Measurements from ENCODE around the gene SAT2. TPM values are rescaled to one million over a fixed set of nuclear protein-coding genes. Genes with fewer than 3 reads are reported as not detected.

The SAT2 gene
- polyA plus RNA-seq: 100 to 1,000 TPM in 2 of 3 donors, 10 to 100 TPM in 1; 93.7 to 142 (median 130) TPM

DNA sequence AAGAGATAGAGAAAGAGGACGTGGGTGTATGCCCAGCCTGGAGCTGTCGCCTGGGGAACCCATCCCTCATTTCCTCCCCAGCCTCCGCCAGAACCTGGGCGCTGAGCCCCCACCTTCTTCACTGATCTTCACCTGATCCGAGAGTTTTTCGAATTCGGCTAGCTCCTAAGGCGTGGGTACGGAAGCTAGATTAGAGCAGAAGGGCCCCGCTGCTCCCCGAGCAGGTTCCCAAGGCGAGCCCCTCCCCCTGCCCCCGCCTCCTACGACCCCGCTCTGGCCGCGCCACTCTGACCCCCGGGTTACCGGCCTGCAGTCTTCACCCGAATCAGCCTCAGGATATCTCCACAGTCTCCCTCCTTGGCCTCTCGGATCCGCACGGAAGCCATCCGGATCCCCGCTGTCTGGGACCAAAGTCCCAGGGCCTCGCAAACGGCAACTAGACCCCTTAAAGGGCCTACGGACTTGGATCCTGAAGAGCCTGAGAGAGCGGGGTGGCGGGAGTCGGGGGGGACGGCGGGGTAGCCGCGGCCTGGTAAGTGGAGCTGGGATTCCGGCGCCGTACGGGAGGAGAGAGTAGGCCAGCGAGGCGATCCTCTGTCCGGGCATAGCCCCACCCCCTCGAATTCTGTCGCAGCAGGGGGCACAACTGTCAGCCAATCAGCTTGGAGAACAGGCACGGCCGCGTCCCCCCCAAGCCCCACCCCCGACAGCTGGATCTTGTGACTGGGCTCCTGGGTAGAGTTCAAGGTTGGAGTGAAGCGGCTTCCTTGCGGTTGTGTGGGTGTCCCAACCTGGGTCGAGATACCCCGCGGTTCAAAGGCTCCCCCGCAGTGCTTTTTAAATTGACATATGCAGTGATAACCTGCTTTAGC is at the start of gene SAT2:
Gene SAT2 (minus strand): TSS at position 572 of the 872 bp plus-strand sequence. CDS start 186 bp downstream, at position 386.
- peak within 1 kb of the TSS; percentile 65 for H3K27ac ChIP-seq (ENCODE audit: low read depth, low read length)
- 0% methylated on average over 54 of the region's 54 CpGs for WGBS, 3 donors

DNA sequence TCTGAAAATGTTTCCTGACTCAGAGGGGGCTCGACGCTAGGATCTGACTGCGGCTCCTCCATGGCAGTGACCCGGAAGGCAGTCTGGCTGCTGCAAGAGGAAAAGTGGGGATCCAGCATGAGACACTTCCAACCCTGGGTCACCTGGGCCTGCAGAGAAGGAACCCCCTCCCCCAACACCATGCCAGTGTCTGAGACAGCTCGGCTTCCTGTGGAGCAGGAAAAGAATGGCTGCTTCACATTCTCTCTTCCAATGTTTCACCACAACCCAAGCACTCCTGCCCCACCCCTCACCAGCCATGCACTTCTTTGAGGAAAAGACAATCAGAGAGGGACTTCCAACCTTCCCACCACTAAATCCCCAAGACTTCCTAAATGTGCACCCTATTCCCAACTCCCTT is 48.9 kb upstream of the SAT2 start:
- WGBS, 3 donors: 74 to 90% (median 84%) methylated on average over 5 of the region's 5 CpGs
- no peak overlapping the region for H3K27ac ChIP-seq (ENCODE audit: low read depth, low read length)

DNA sequence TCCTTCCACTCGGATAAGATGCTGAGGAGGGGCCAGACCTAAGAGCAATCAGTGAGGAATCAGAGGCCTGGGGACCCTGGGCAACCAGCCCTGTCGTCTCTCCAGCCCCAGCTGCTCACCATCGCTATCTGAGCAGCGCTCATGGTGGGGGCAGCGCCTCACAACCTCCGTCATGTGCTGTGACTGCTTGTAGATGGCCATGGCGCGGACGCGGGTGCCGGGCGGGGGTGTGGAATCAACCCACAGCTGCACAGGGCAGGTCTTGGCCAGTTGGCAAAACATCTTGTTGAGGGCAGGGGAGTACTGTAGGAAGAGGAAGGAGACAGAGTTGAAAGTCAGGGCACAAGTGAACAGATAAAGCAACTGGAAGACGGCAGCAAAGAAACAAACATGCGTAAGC is 47.3 kb upstream of the SAT2 start:
- WGBS, 3 donors: 91 to 95% (median 92%) methylated on average over 14 of the region's 14 CpGs
- H3K27ac ChIP-seq (ENCODE audit: low read depth, low read length): no peak overlapping the region

DNA sequence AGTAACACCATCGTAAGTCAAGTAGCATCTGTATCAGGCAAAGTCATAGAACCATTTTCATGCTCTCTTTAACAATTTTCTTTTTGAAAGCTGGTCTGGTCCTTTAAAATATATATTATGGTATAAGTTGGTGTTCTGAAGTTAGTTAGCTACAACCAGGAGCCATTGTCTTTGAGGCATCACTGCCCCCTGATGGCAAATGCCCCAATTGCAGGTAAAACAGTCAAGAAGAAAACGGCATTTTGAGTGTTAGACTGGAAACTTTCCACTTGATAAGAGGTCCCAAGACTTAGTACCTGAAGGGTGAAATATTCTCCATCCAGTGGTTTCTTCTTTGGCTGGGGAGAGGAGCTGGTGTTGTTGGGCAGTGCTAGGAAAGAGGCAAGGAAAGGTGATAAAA is 45.6 kb upstream of the SAT2 start:
- 93 to 97% (median 93%) methylated on average over 2 of the region's 2 CpGs for WGBS, 3 donors
- no peak overlapping the region for H3K27ac ChIP-seq (ENCODE audit: low read depth, low read length)

DNA sequence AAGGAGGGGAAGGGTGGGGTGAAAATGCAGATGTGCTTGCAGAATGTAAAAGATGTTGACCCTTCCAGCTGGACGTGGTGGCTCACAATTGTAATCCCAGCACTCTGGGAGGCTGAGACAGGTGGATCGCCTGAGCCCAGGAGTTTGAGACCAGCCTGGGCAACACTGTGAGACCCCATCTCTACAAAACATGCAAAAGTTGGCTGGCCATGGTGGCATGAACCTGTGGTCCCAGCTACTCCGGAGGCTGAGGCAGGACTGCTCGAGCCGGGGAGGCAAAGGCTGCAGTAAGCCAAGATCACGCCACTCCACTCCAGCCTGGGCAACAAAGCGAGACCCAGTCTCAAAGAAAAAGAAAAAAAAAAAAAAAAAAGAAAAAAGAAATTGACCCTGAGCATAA is 40.9 kb upstream of the SAT2 start:
- 94 to 96% (median 94%) methylated on average over 7 of the region's 7 CpGs for WGBS, 3 donors

DNA sequence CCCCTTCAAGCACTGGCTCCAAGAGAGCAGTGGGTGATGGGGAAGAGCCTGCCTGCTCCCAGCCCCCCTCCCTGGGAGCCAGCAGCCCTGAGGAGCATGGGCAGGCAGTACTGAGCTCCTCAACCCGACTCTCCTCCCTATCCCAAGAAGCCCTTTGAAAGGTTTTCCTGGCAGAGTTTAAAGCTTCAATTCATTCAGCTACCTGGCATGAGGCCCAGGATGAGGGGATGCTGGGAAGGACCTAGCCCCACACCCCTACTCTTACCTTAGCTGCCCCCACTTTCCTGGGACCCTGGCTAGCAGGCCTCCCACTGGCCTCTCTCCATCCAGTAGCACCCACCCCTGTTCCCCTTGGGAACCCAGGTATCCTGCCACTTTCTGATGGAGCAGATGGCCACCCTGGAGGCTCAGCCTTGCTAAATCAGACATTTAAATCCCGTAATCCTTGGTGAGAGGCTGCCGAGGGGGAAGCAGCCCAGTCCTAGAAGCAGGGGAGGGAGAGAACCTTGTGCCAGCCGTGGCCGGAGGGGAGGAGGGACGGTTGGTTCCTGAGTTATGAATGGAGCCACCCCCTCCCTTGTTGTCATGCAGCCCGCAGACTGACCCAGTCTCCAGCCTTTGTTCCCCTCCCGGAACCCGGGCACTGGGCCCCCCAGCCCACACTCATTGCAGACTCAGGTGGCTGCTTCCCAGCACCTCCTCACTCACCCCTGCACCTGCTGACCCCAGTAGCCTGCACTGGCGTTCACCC is 40.2 kb upstream of the SAT2 start:
- no peak overlapping the region for H3K27ac ChIP-seq (ENCODE audit: low read depth, low read length)
- WGBS, 3 donors: 65 to 78% (median 75%) methylated on average over 10 of the region's 10 CpGs

More for the DNA sequence above, 40.9 kb upstream of the SAT2 start:
- H3K27ac ChIP-seq (ENCODE audit: low read depth, low read length): no peak overlapping the region

DNA sequence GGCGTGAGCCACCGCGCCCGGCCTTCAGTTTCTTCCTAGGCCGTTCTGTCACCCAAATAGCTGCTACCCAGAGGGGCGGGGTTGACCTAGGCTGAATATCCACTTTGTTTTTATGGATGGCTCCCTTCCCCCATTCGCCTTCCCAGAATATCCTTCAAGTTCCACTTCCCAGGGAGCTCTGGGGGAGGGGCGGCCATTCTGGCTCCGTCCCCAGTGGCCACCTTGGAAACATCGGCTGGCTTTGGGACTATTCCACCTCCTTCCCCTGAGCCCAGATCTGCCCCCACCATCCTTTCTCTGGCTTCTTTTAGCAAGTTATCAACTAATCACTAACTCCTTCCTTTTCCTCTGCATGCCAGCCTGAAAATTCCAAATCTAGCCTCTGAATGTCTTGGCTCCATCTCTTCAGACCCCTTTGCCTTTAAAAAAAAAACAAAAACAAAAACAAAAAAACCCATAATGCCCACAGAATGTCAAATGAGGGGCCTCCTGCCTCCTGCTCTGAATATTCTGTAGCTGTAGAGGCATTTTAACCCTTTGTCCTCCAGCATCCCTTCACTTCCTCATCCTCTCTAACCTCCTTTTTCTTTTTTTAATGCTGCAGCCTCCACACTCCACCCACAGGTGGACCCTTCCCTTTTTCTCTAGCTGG is 29.5 kb upstream of the SAT2 start:
- H3K27ac ChIP-seq (ENCODE audit: low read depth, low read length): no peak overlapping the region
- 35 to 61% (median 59%) methylated on average over 9 to 10 of the region's 10 CpGs for WGBS, 3 donors

DNA sequence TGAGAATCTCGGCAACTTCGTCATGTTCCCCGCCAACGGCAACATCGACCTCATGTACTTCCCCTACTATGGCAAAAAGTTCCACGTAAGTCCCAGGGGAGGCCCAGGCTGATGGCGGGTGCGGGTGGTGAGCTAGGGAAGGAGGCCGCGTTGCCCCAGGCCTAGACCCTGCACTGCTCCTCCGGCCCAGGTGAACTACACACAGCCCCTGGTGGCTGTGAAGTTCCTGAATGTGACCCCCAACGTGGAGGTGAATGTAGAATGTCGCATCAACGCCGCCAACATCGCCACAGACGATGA is 27.9 kb upstream of the SAT2 start:
- H3K27ac ChIP-seq (ENCODE audit: low read depth, low read length): no peak overlapping the region
- WGBS, 3 donors: 89 to 90% (median 90%) methylated on average over 17 of the region's 17 CpGs

DNA sequence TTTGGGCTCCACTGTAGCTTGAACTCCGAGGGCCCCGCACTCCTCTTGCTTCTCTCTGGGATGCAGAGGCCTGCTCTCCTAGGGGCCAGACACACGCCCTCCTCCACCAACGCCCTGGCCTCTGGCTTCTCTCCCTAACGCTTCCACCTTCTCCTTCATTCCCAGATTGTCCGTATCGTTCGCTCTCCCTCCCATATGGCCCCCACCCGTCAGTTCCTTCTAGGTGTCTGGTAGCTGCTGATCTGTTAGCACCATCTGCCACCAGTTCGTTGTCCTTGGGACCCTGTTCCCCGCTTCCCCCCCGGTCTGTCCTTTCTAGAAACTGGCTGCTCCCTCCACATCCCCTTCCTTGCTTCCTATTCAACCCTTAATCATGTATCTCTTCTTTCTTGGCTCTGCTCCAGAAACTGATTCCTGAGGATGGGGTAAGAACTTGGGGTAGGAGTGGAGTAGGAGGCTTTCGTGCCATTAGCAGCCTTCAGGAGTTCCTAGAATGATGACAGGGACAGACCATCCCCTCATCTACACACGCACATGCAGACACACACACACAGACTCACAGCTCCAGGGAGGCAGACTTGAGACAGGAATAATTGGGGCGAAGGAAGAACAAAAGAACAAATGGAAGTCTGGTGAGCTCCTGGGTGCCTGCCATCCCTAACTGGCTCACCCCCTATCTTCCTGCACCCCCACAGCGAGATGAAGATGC is 27.4 kb upstream of the SAT2 start:
- WGBS, 3 donors: 74 to 83% (median 81%) methylated on average over 16 of the region's 16 CpGs
- no peak overlapping the region for H3K27ac ChIP-seq (ENCODE audit: low read depth, low read length)

DNA sequence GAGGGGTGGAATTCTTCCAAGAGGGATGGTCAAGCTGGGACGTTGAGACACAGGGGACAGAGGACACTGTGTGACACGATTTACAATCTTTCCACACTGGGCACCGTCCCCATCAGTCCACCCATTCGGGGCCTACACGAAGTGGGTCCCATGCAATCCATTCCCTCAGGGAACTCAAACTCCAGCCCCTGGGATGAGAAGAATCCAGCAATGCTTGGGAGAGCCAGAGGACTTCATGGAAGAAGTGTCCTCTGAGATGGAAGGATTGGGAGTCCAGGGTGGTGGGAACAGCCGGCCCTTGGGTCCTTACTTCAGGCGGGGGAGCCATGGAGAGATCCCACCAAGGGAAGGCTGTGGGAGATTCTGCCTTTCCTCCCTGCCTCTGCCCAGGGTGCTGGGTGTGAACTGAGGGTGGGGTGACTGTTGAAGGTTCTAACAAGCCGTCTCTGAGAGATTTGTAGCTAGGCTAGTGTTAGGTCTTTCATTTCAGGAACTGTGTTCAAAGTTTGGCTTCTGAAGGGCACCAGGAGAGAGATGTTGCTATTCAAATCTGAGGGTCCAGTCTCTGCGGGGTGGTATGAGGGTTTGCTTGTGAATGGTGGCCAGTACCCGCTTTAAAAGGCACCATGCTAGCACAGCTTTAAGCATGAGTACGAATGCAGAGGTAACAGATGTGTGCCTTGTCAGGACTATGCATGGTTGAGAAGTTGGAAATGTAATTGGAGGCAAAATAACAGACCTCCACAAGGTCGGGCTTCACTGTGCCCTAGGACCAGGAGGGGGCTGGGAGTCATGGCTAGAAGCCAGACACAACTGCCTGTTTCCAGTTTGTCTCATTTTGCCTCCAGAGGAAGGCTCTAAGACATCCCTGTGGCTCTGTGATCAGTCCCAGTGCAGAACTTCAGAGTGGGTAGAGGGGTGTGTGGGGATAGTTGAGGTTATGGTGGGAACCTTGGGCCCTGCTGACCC is 25.1 kb upstream of the SAT2 start:
- WGBS, 3 donors: 57 to 75% (median 67%) methylated on average over 12 of the region's 12 CpGs
- no peak overlapping the region for H3K27ac ChIP-seq (ENCODE audit: low read depth, low read length)

DNA sequence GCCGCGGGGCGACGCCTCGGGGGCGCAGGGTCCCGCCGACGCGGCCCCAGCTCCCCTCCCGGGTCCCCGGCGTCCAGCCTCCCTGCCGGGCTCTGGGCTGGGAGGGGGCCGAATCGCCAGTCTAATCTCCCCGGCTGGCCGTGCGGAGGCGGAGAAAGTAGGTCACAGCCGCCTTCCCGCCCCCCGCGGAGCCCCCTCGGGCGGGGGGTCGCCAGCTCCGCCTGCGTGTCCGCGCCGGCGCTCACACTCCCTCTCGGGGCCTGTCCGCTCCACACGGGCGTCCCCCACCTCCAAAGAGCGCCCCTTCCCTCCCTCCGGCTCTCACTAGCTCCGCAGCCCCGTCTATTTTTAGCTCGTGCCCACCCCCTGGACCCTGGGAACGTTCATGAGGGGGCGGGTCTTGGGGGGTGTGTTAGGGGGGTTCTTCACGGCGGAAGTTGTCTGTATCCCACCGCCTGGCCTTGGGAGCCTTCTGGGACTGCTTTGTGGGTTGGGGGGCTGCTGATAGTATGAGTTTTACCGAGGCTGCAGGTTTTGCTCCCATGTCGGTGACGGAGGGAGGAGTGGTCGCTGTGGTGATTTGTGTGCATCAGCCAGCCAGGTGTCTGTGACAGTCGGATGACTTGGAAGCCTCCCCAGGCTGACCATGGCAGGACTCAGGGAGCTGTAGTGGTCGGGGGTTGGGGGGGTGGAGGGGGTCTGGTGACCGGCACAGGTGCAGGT is 24.2 kb upstream of the SAT2 start:
- H3K27ac ChIP-seq (ENCODE audit: low read depth, low read length): no peak overlapping the region
- WGBS, 3 donors: 5 to 11% (median 8%) methylated on average over 35 to 54 of the region's 54 CpGs

DNA sequence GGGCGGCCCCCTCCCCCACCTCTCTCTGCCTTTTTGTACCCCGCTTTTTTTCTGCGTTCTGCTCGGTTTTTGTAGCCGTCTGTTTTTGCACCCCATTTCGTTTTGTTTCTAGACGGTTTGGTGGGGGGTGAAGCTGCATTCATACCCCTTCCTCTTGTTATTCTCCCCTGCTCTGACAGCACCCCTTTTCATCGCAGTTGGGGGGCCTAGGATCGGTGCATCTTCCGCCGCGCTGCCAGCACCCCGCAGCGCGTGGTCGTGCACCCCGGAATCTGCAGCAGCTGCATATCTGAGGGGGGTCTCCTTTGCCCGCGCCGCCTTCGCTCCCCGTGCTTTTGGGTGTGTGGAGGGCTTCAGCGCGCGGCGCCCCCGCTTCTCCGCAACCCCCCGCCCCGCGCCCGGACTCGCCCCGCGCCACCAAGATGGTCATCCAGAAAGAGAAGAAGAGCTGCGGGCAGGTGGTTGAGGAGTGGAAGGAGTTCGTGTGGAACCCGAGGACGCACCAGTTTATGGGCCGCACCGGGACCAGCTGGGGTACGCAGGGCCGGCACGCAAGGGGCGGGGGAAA is 23.6 kb upstream of the SAT2 start:
- WGBS, 3 donors: 0 to 2% (median 1%) methylated on average over 29 to 45 of the region's 45 CpGs

DNA sequence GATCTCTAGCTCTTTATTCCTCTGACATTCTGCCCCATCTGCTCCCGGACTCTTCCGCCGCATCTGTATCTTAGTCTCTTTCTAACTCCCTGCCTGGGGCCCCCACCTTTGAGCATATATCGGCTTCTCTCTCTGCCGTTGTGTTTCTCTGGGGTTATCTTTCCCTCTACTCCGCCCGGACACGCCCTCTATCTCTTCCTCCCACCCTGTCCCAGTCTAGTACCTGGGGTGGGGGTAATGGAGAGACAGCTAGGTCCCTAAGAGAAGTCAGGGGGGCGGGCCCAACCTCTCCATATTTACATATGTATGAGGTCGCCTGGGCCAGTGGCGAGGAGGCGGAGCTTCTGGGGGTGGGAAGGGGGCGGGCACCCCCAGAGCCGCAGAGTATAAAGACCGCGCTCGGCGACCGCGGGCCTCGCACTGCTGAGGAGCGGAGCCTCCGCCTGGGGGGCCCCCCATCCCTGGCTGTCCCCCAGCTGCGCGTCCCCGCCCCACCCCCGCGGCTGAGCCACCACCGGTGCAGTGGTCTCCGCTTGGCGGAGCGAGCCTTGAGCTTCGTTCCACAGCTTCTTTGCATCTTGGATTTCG is 23.0 kb upstream of the SAT2 start, which contains the start of gene ATP1B2:
Gene ATP1B2 (plus strand): TSS at position 418 of the 588 bp plus-strand sequence. CDS start 593 bp downstream, outside the sequence.
- WGBS, 3 donors: 1 to 2% (median 1%) methylated on average over 22 to 34 of the region's 34 CpGs
- H3K27ac ChIP-seq (ENCODE audit: low read depth, low read length): no peak within 1 kb of the TSS

More for the DNA sequence above, 23.6 kb upstream of the SAT2 start:
- no peak overlapping the region for H3K27ac ChIP-seq (ENCODE audit: low read depth, low read length)

DNA sequence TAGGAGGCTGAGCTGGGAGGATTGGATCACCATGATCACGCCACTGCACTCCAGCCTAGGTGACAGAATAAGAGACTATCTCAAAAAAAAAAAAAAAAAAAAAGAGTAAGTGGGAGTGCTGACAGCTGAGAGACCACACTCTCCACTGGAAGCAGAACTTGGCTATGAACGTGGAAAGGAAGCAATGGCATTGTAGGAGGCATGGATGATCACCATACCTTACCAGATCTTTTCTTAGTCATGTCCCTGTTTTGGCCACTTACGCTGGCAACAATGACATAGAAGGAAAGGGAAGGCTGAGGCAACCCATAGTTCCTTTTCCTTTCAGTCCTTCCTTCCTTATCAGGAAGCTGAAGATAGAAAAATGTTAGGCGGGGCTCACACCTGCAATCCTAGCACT is 19.4 kb upstream of the SAT2 start:
- WGBS, 3 donors: 54 to 70% (median 60%) methylated on average over 4 of the region's 4 CpGs
- H3K27ac ChIP-seq (ENCODE audit: low read depth, low read length): no peak overlapping the region

DNA sequence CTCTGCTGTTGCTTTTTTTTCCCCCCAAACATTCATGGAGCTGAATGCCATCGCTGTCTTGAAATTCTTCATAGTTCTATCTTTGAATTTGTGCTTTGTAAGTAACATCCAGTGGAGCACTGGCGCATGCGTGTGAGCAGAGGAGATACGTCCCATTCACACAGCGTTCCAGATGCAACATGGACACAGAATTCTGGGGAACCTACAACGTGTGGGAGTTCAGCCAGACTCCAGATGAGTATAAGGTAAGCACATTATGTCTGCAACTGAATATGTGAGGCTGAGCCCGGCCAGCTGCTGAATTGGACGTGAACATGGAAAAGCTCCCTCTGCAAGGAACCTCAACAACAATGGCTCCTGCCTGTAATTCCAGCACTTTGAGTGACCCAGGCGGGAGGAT is 18.8 kb upstream of the SAT2 start:
- 64 to 76% (median 72%) methylated on average over 9 of the region's 9 CpGs for WGBS, 3 donors
- no peak overlapping the region for H3K27ac ChIP-seq (ENCODE audit: low read depth, low read length)

DNA sequence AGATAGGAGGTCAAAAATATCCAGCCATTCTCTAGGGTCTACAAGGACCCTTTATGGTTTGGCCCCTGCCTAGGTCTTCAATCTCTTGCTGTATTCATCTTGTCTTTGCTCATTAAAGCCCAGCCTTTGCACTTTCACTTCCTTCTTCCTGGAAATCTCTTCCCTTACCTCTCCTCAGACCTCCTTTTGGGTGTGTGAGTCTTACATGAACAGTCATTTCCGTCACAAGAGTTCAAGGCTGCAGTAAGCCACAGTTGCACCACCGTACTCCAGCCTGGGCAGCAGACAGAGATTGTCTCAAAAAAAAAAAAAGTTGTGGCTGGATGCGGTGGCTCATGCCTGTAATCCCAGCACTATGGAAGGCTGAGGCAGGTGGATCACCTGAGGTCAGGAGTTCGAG is 17.2 kb upstream of the SAT2 start:
- no peak overlapping the region for H3K27ac ChIP-seq (ENCODE audit: low read depth, low read length)
- WGBS, 3 donors: 82 to 91% (median 82%) methylated on average over 4 of the region's 4 CpGs

All from adipose tissue (tissue), 3 donors.